HepG2 (cell line): ENCODE data around the gene DIP2C. TPM values are rescaled to one million over a fixed set of nuclear protein-coding genes. Genes with fewer than 3 reads are reported as not detected.

ENCODE experiments used
- ATAC-seq: fragments of 200-7000 bp; cut with Tn5 transposase; 3 replicates; pipeline ENCODE4 v1.9.1; 2020; ENCODE audit warnings: mild to moderate bottlenecking, moderate library complexity
- BruUV-seq: library from RNA; stranded (reverse); fragments of 400-500 nt; replicated peaks from 2 replicates; lab custom pipeline; 2021; lab: Mats Ljungman, UMichigan
- CTCF ChIA-PET: fragments of 300-600 bp; formaldehyde crosslinking; extraction: SDS; loops from one replicate; lab custom pipeline; 2021; ENCODE audit warnings: low total read pairs, inconsistent platforms, low intra/inter-chr PET ratio; lab: Yijun Ruan, JAX
- POLR2A ChIA-PET: fragments of 350-600 bp; sonication (Branson Sonifier 250); formaldehyde crosslinking; loops from one replicate; lab custom pipeline; 2020; ENCODE audit warnings: antibody characterized with exemption, inconsistent platforms; lab: Yijun Ruan, JAX
- DNase-seq: peaks from one replicate; pipeline ENCODE4 v3.0.0-alpha.2; 2015; ENCODE audit warnings: low spot score
- FAIRE-seq: peaks from 3 replicates; lab custom pipeline; 2011; peaks lifted over from hg19 to GRCh38; lab: Jason Lieb, UNC
- H2AFZ ChIP-seq: one replicate; pipeline ENCODE4 v1.6.1; 2011; ENCODE audit warnings: low read length, inconsistent platforms
- H3K27ac ChIP-seq: fragments of 300-600 bp; 3 replicates; pipeline ENCODE4 v1.8.0; 2011; ENCODE audit warnings: mixed run types, mild to moderate bottlenecking, mixed read lengths, low read length, inconsistent platforms; ENCODE audit not compliant: insufficient read depth; ENCODE audit errors: extremely low read length
- H3K27me3 ChIP-seq, 2 experiments: fragments of 200-600 bp in 1 of 2; 2 replicates in 1 of 2; 3 replicates in 1 of 2; pipeline versions ENCODE4 v1.6.0 to v1.8.0; 2011; ENCODE audit warnings: low read length in 2 of 2, mild to moderate bottlenecking in 2 of 2, moderate library complexity in 2 of 2, inconsistent platforms in 1 of 2; ENCODE audit not compliant: insufficient read depth in 2 of 2, control insufficient read depth in 1 of 2
- H3K36me3 ChIP-seq, 2 experiments: fragments of 200-600 bp in 1 of 2; replicated peaks in 1 of 2; 2 replicates in 1 of 2; 3 replicates in 1 of 2; pipeline versions ENCODE4 v1.5.1 to v1.8.0; 2011; ENCODE audit warnings: low read length in 2 of 2, inconsistent platforms in 1 of 2; ENCODE audit not compliant: insufficient read depth in 2 of 2, control insufficient read depth in 1 of 2
- H3K4me1 ChIP-seq: 2 replicates; pipeline ENCODE4 v1.5.1; 2012; ENCODE audit warnings: low read length, inconsistent platforms; ENCODE audit not compliant: insufficient read depth
- H3K4me2 ChIP-seq: 2 replicates; pipeline ENCODE4 v1.6.0; 2011; ENCODE audit warnings: low read depth, low read length, inconsistent platforms
- H3K4me3 ChIP-seq, 3 experiments: fragments of 200-600 bp in 1 of 3; sonication (generic), shearing (Covaris generic) in 1 of 3; replicated peaks in 1 of 3; 2 replicates each; pipeline ENCODE4 v1.5.1; 2011 to 2016; ENCODE audit warnings: low read length in 3 of 3, inconsistent platforms in 2 of 3, low read depth in 2 of 3, mild to moderate bottlenecking in 2 of 3, control low read depth in 1 of 3, mixed read lengths in 1 of 3; ENCODE audit not compliant: insufficient read depth in 1 of 3
- H3K79me2 ChIP-seq: one replicate; pipeline ENCODE4 v1.6.1; 2011; ENCODE audit warnings: low read length, inconsistent platforms; ENCODE audit not compliant: insufficient read depth
- H3K9ac ChIP-seq: 2 replicates; pipeline ENCODE4 v1.6.0; 2011; ENCODE audit warnings: mild to moderate bottlenecking, low read depth, low read length, inconsistent platforms; ENCODE audit not compliant: insufficient read depth
- H3K9me3 ChIP-seq: 2 replicates; pipeline ENCODE4 v1.5.1; 2012; ENCODE audit warnings: mild to moderate bottlenecking, low read length
- H4K20me1 ChIP-seq: 2 replicates; pipeline ENCODE4 v1.6.0; 2011; ENCODE audit warnings: inconsistent platforms, mild to moderate bottlenecking, low read length, moderate library complexity; ENCODE audit not compliant: insufficient read depth
- MTERF4 ChIP-seq: sonication (generic); formaldehyde crosslinking; IDR thresholded peaks from 2 replicates; pipeline ENCODE4 v1.8.0; 2023; ENCODE audit warnings: mild to moderate bottlenecking, missing genetic modification reagents
- ZNF644 ChIP-seq: IDR thresholded peaks from 2 replicates; pipeline ENCODE4 v1.6.1; 2016; ENCODE audit warnings: low read depth
- WGBS: methylation state at CpG from one replicate; pipeline ENCODE4 v1.1.6; 2017; ENCODE audit warnings: low lambda C conversion rate; 5-methylcytosine and 5-hydroxymethylcytosine counted together
- in situ Hi-C: cut with HindIII; loops from 2 replicates; pipeline ENCODE4 v1.10.0; 2017; ENCODE audit warnings: low pct_unique_long_range_greater_than_20kb; ENCODE audit not compliant: extremely low pct_ligation_motif_present
- intact Hi-C: fragments of 100-400 bp; cut with micrococcal nuclease; formaldehyde crosslinking; loops from one replicate; pipeline ENCODE4 v1.10.0; 2022; ENCODE audit not compliant: unreplicated experiment
- polyA plus RNA-seq, 8 experiments: library from polyadenylated mRNA; depleted of rRNA in 3 of 8; stranded (reverse) in 7 of 8; unstranded in 1 of 8; fragments of >200 nt; fragmentation: Illumina TruSeq in 4 of 8; extraction: Trizol in 4 of 8; gene quantifications; 2 replicates each; pipeline versions ENCODE4 v1.2.1 to v1.2.3, GENCODE V29; 2011 to 2016; ENCODE audit warnings: low read depth in 4 of 8, missing spikeins in 1 of 8, mixed read lengths in 1 of 8; ENCODE audit not compliant: insufficient read depth in 1 of 8
- total RNA-seq, 5 experiments: library from RNA; depleted of rRNA; stranded (reverse); fragments of >200 nt; fragmentation: Illumina TruSeq; extraction: Trizol; gene quantifications; 2 replicates each; pipeline ENCODE4 v1.2.3, GENCODE V29; 2016; ENCODE audit warnings: low read depth in 1 of 5
- TF ChIP-seq, protein P1 (sequence below): sonication (generic); formaldehyde crosslinking; IDR thresholded peaks from 2 replicates; pipeline ENCODE4 v1.8.0; 2022; ENCODE audit warnings: missing genetic modification reagents, mild to moderate bottlenecking, inconsistent platforms, borderline replicate concordance
- TF ChIP-seq, protein P2 (sequence below): sonication (generic); formaldehyde crosslinking; IDR thresholded peaks from 2 replicates; pipeline ENCODE4 v1.8.1; 2023; ENCODE audit warnings: mild to moderate bottlenecking, moderate library complexity, missing genetic modification reagents

The DIP2C gene
- total and polyA plus RNA-seq, 2 of the 13 experiments (the other 11 are each of a cell fraction or from before 2014, with no cell fraction given), result 2.2 to 2.7 TPM

GRCh38 chr10:290026-290725, 399.3 kb downstream of the DIP2C start:
- TF ChIP-seq MTERF4 (CRISPR knock-in tag) (no peak), ZNF644 (CRISPR knock-in tag) (no peak)
- TF ChIP-seq, protein P1, sequence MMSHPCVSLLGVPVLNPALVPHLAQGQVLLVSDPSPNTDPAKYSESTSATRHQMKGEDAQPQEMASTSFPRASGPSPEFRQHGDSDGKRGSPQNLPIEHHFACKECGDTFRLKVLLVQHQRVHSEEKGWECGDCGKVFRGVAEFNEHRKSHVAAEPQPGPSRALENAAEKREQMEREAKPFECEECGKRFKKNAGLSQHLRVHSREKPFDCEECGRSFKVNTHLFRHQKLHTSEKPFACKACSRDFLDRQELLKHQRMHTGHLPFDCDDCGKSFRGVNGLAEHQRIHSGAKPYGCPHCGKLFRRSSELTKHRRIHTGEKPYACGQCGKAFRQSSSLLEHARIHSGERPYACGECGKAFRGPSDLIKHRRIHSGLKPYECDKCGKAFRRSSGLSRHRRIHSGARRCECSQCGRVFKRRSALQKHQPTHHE (CRISPR knock-in tag), result no peak
- TF ChIP-seq, protein P2, sequence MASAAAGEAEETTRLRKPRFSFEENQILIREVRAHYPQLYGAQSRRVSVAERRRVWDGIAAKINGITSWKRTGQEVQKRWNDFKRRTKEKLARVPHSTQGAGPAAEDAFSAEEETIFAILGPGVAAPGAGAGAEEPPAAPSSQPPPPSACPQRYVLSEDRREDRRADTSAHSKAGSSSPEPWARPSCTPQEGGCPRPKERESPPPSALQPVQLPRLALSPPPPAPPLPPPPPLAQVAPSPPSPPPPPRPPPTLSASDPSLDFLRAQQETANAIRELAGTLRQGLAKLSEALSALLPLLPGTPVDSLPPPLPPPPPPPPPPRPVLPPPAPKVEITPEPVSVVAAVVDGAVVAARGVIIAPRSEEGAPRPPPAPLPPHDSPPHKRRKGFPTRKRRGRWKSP (CRISPR knock-in tag), result no peak
- Histone ChIP-seq H3K27ac (no peak overlapping the region), H3K36me3 (0 out of 5 replicates have a peak, but pooled peaks cover 0 to 12% of the 10 kb centered on the region in 2 experiments), H3K27me3 (no peaks in the 10 kb centered on the region), H2AFZ (no peak overlapping the region), H3K4me3 (no peak overlapping the region), H3K9ac (no peak overlapping the region), H3K79me2 (no peaks in the 10 kb centered on the region), H3K4me2 (no peak overlapping the region), H3K4me1 (no peaks in the 10 kb centered on the region), H4K20me1 (no peaks in the 10 kb centered on the region), H3K9me3 (no peaks in the 10 kb centered on the region)
- BruUV-seq, result no TSS peak
- FAIRE-seq (no peak), DNase-seq (no peak), ATAC-seq (no peak)
- intact Hi-C loops, result no loop called here
- in situ Hi-C loops, result no loop called here
- WGBS, result 95% methylated on average over 14 of the region's 17 CpGs
- POLR2A ChIA-PET, result no interaction called here
- CTCF ChIA-PET, result no interaction called here
